Spleen (tissue), 7 donors: ENCODE measurements around the gene ERBB3.

Experiments
- POLR2A ChIP-seq, 3 donors: fragments of 450-650 bp; IDR thresholded peaks; one replicate each; pipeline ENCODE4 v1.5.1; 2017; ENCODE audit warnings: antibody characterized with exemption in 3 of 3, mild to moderate bottlenecking in 1 of 3
- POLR2AphosphoS5 ChIP-seq, 3 donors: sonication (generic); formaldehyde crosslinking; IDR thresholded peaks; one replicate each; pipeline ENCODE4 v1.5.1; 2017; ENCODE audit warnings: antibody characterized with exemption in 3 of 3
- TF ChIP-seq, protein P1 (sequence below), 11 experiments: fragments of 200-600 bp in 7 of 11; fragments of 450-650 bp in 4 of 11; sonication (generic) in 4 of 11; IDR thresholded peaks in 8 of 11; conservative IDR thresholded peaks in 3 of 11; 1 replicate in 7 of 11; 2 replicates in 4 of 11; pipeline versions ENCODE4 v1.4.0 to v1.8.0; 2016 to 2021; ENCODE audit warnings: antibody characterized with exemption in 11 of 11, inconsistent platforms in 4 of 11, mild to moderate bottlenecking in 1 of 11
- donor health status: DM: no; HTN: no; CAD: no; lungs with moderate emphysema.
- donor health status: DM: no; HTN: no; CAD: no.
- donor health status: DM: no; HTN: no; CAD: no.

DNA sequence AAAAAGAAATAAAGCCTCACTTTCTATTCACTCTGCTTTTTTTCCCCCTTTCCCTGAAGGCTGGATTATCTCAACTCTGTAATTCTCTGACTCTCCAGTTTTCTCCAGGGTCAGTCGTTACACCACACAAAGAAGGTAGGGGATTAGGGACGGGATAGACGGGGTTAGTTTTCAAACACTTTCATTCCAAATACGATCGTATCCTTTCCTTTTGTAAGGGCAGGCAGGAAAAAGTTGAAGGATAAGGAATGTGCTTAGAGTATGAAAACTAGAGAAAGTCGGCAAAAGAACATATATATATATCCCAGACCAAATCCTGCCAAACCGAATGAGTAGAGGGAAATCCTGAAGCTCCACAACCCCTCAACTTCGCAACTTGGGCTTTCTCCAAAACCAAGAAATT lies 47.5 kb downstream of the ERBB3 start:
- TF ChIP-seq, protein P1, sequence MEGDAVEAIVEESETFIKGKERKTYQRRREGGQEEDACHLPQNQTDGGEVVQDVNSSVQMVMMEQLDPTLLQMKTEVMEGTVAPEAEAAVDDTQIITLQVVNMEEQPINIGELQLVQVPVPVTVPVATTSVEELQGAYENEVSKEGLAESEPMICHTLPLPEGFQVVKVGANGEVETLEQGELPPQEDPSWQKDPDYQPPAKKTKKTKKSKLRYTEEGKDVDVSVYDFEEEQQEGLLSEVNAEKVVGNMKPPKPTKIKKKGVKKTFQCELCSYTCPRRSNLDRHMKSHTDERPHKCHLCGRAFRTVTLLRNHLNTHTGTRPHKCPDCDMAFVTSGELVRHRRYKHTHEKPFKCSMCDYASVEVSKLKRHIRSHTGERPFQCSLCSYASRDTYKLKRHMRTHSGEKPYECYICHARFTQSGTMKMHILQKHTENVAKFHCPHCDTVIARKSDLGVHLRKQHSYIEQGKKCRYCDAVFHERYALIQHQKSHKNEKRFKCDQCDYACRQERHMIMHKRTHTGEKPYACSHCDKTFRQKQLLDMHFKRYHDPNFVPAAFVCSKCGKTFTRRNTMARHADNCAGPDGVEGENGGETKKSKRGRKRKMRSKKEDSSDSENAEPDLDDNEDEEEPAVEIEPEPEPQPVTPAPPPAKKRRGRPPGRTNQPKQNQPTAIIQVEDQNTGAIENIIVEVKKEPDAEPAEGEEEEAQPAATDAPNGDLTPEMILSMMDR (IDR thresholded peaks at IDR 0.05 in 8 of 11, conservative IDR thresholded peaks at IDR 0.05 in 3 of 11): no peak
- no peak for TF ChIP-seq POLR2A (IDR thresholded peaks at IDR 0.05)
- TF ChIP-seq POLR2AphosphoS5 (IDR thresholded peaks at IDR 0.05): no peak
